ENCODE data around the gene PPP2R2D. TPM values are rescaled to one million over a fixed set of nuclear protein-coding genes. Genes with fewer than 3 reads are reported as not detected.

The PPP2R2D gene
- total RNA-seq = 56.1 TPM

DNA sequence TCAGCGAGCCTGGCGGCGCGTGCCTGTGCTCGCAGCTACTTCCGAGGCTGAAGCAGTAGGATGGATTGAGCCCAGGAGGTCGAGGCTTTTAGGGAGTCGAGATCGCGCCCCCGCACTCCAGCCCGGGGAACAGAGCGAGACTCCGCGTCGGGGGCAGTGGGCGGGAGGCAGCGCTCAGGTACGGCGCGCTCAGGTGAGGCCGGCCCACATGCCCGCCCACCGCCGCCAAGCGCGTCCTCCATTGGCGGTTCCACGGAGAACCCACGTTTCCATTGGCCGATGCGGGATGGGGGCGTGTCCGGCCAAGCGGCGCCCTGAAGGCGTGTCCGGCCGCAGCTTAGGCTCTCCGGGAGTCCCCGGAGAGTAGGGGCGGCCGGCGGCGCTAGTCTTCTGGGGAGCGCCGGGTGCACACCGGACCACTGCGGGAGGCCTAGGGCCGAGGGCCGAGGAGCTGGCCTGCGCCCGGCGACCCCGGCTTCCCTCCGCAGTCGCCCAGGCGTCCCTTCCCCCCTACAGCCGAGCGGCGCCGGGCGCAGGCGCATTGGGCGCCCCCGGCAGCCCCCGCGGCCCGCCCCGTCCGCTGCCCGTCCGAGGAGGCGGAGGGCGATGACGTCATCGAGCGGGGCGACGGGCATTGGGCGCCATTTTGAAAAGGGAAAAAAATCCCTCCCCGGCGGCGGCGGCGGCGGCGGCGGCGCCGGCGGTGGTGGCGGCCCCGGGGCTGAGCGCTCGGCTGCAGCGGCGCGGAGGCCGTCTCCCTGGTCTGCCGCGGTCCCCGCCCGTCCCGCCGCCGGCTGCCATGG is at the start of gene PPP2R2D:
TSS of gene PPP2R2D (plus strand) at position 659 of the 803 bp plus-strand sequence. CDS start at position 800, 141 bp downstream.

DNA sequence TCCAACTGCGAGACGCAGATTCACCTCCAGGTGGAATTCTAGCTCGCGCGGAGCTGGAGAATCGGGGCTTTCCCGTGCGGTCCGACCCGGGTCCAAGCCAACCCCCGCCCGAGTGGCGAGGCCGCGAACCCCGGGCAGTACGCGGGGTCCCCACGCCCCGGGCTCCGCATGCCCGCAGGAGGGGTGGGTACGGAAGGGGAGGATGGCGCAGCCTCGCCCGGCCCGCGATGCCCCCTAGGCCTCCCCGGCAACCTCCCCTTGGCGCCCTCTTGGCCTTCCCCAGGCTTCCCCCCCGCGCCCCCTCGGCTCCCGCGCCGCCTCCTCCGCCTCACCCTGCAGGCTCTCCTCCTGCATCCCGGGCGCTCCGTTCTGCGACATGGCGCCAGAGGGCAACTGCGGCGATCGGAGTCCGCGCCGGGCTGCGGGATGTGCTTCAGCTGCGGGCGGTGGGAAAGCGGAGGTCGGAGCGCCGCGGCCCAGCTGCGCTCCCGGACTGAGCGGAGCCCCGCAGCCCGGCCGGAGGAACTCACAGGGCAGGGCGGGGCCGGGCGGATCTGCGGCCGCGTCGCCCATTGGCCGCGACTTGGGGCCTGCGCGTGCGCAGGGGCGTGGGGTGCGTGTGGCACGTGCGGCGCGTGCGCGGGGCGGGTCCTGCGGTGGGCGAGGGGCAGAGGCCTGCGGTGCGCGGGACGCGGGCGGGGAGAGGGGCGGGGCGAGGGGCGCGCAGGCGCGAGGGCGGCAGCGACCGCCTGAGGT is 80.8 kb downstream of the PPP2R2D start, which contains the start of gene BNIP3:
TSS of gene BNIP3 (minus strand) at position 495 of the 756 bp plus-strand sequence. CDS start at position 378, 117 bp downstream.

Other genes with a start within 250 kb of the PPP2R2D start
- 56.3 TPM for gene BNIP3, start 80.9 kb downstream of the PPP2R2D start, total RNA-seq
- gene JAKMIP3, start 164.9 kb downstream of the PPP2R2D start, total RNA-seq = 0.35 TPM

Measured in metanephros (tissue), 1 donor.